ENCODE measurements around the gene TLL1. TPM values are rescaled to one million over a fixed set of nuclear protein-coding genes. Genes with fewer than 3 reads are reported as not detected.

TLL1 gene
- total RNA-seq, 1 experiment from 2014 or later: not detected

- no peak overlapping the region for H2AK5ac ChIP-seq (ENCODE audit: insufficient read length, low read length)
- H3K23me2 ChIP-seq (ENCODE audit: insufficient read length, low read depth, low read length, poor library complexity, severe bottlenecking): no peaks in the 10 kb centered on the region
- no peaks in the 10 kb centered on the region for H3K27me3 ChIP-seq (ENCODE audit: insufficient read depth, low read length)
- H4K20me1 ChIP-seq (ENCODE audit: control insufficient read depth, insufficient read depth, insufficient read length): no peaks in the 10 kb centered on the region
- H3K4me2 ChIP-seq (ENCODE audit: insufficient read depth, insufficient read length, low read length): no peak overlapping the region
- no peak overlapping the region for H3K9ac ChIP-seq (ENCODE audit: extremely low read depth, insufficient read length, low read length)
- no peak for DNase-seq
- no peak overlapping the region for H2BK20ac ChIP-seq (ENCODE audit: low read depth, low read length, poor library complexity, severe bottlenecking)
- H4K91ac ChIP-seq (ENCODE audit: insufficient read length, low read depth, low read length): no peak overlapping the region
- Mint-ChIP-seq H3K36me3 (ENCODE audit: insufficient read depth in 1 of 3, low read depth in 3 of 3) (peaks cover 0 to 5% (median 0%) of the 10 kb centered on the region in 3 experiments; a peak in 1 of 7 replicates), H3K27me3 (ENCODE audit: low read depth) (no peaks in the 10 kb centered on the region), H3K4me1 (0 out of 4 replicates have a peak, but pooled peaks cover 0 to 3% of the 10 kb centered on the region in 2 experiments), H3K9me3 (peaks cover 0 to 10% of the 10 kb centered on the region in 2 experiments; a peak in 2 of 5 replicates), H3K4me3 (no peak overlapping the region), H3K27ac (peak overlapping the region in 2 of 3 experiments; percentile 8 to 13; a peak in 2 of 7 replicates)
- H3T11ph ChIP-seq (ENCODE audit: low read length): no peak overlapping the region
- TF ChIP-seq CTCF (conservative IDR thresholded peaks at IDR 0.05): no peak
- no peak overlapping the region for H2AFZ ChIP-seq (ENCODE audit: low read length)
- H3K79me2 ChIP-seq (ENCODE audit: insufficient read depth, low read length): no peaks in the 10 kb centered on the region
- no peak overlapping the region for H3K56ac ChIP-seq (ENCODE audit: insufficient read length, low read depth, low read length)
- H3K79me1 ChIP-seq (ENCODE audit: insufficient read depth, low read depth, low read length, poor library complexity, severe bottlenecking): no peaks in the 10 kb centered on the region
- H2BK120ac ChIP-seq (ENCODE audit: low read depth, low read length, poor library complexity, severe bottlenecking): no peak overlapping the region
- H3K18ac ChIP-seq (ENCODE audit: insufficient read length, low read depth, low read length): no peak overlapping the region
- no peak overlapping the region for H3K4ac ChIP-seq (ENCODE audit: low read depth, low read length)
- no peaks in the 10 kb centered on the region for H3K9me3 ChIP-seq (ENCODE audit: control insufficient read depth, low read depth, low read length)
- no peak overlapping the region for H2BK12ac ChIP-seq (ENCODE audit: insufficient read length, low read depth, low read length)
- no peak overlapping the region for H3K27ac ChIP-seq (ENCODE audit: insufficient read length, low read depth, low read length)
- no peak overlapping the region for H4K5ac ChIP-seq (ENCODE audit: insufficient read length, low read depth, low read length)
- no peak overlapping the region for H4K8ac ChIP-seq (replicated peaks; ENCODE audit: insufficient read length, low read depth, low read length)
- no peaks in the 10 kb centered on the region for H3K4me1 ChIP-seq (ENCODE audit: insufficient read depth, low read length)
- H2BK15ac ChIP-seq (ENCODE audit: low read depth, low read length): no peak overlapping the region
- WGBS (ENCODE audit: extremely low coverage, insufficient read length, low lambda C conversion rate): no CpG with 5 or more reads among the region's 6 CpGs
- no peak overlapping the region for H2BK5ac ChIP-seq (ENCODE audit: insufficient read length, low read length)
- no peak overlapping the region for H3K23ac ChIP-seq (ENCODE audit: insufficient read length, low read depth, low read length)
- no peak overlapping the region for H3K14ac ChIP-seq (ENCODE audit: insufficient read depth, low read length)
These were observed 32.5 kb downstream of the TLL1 start for GRCh38 chr4:165905405-165906027.
